Tibial nerve (tissue), 4 donors: ENCODE data around the gene EFHC2.

Source experiments
- EP300 ChIP-seq, 2 donors: sonication (generic); formaldehyde crosslinking; IDR thresholded peaks; one replicate each; pipeline ENCODE4 v1.6.1; 2017; ENCODE audit warnings: antibody characterized with exemption in 2 of 2, mild to moderate bottlenecking in 1 of 2
- POLR2A ChIP-seq, 2 donors: fragments of 450-650 bp; IDR thresholded peaks; one replicate each; pipeline ENCODE4 v1.6.1; 2017; ENCODE audit warnings: antibody characterized with exemption in 2 of 2, mild to moderate bottlenecking in 2 of 2, moderate library complexity in 2 of 2
- TF ChIP-seq, protein P1 (sequence below), 5 experiments: fragments of 200-600 bp in 3 of 5; fragments of 450-650 bp in 2 of 5; sonication (generic) in 3 of 5; IDR thresholded peaks; one replicate each; pipeline ENCODE4 v1.5.1; 2016 to 2019; ENCODE audit warnings: antibody characterized with exemption in 5 of 5, mild to moderate bottlenecking in 3 of 5, moderate library complexity in 2 of 5

DNA sequence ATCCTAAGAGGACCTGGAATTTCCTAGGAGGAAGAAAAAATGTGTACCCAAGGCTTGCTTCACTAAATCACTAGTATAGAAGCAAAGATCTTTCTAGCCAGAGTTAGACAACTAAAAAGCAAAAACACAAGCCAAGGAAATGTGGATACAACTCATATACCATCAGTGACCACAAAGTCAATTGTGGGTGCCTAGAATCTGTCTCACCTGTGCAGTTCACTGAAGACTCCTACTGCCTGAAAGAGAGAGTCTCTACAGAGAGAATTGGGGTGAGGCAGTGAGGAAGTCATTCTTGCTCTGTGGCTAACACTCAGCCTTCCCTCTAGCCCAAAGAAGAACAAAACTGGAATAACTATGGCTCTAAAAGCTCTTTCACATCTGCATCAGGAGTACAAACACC lies 82.9 kb downstream of the EFHC2 start:
- TF ChIP-seq, protein P1, sequence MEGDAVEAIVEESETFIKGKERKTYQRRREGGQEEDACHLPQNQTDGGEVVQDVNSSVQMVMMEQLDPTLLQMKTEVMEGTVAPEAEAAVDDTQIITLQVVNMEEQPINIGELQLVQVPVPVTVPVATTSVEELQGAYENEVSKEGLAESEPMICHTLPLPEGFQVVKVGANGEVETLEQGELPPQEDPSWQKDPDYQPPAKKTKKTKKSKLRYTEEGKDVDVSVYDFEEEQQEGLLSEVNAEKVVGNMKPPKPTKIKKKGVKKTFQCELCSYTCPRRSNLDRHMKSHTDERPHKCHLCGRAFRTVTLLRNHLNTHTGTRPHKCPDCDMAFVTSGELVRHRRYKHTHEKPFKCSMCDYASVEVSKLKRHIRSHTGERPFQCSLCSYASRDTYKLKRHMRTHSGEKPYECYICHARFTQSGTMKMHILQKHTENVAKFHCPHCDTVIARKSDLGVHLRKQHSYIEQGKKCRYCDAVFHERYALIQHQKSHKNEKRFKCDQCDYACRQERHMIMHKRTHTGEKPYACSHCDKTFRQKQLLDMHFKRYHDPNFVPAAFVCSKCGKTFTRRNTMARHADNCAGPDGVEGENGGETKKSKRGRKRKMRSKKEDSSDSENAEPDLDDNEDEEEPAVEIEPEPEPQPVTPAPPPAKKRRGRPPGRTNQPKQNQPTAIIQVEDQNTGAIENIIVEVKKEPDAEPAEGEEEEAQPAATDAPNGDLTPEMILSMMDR (IDR thresholded peaks at IDR 0.05): no peak
- TF ChIP-seq EP300 (IDR thresholded peaks at IDR 0.05) (no peak), POLR2A (IDR thresholded peaks at IDR 0.05) (no peak)
